ENCODE measurements around the gene GLP1R. TPM values are rescaled to one million over a fixed set of nuclear protein-coding genes. Genes with fewer than 3 reads are reported as not detected.

The GLP1R gene
- total RNA-seq, 1 experiment from 2014 or later: not detected

DNA sequence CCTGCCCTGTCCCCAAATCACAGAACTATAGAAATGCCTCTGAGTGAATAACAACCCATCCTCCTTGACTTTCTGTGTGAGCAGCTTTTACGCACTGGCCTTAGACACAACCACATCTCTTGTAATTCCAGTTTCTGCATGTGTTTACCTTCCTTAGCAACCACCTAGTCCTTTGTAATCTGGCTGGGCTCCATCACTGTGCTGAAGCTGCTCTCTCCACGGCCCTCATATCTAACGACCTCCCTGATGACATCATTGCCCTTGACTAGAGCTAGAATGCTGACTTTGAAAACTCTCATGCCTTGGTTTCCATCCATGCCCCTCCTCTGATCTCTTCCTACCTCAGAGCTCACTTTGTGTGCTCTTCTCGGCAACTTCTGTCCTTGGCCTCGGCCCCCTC lies 30.5 kb upstream of the GLP1R start:
- BruUV-seq (replicated peaks): no TSS peak
- POLR2A ChIA-PET: no interaction called here
- no peaks in the 10 kb centered on the region for H3K79me2 ChIP-seq (ENCODE audit: insufficient read depth, low read length)
- H3K4me2 ChIP-seq (ENCODE audit: low read length): no peak overlapping the region
- H3K9me3 ChIP-seq (ENCODE audit: control insufficient read depth in 1 of 2, insufficient read depth in 1 of 2, low read depth in 1 of 2, low read length in 2 of 2): no peaks in the 10 kb centered on the region
- H3K4me1 ChIP-seq (ENCODE audit: control insufficient read depth in 1 of 2, insufficient read depth in 2 of 2, low read length in 2 of 2): no peaks in the 10 kb centered on the region
- no peaks in the 10 kb centered on the region for H3K36me3 ChIP-seq (ENCODE audit: control insufficient read depth in 1 of 2, insufficient read depth in 2 of 2, low read length in 2 of 2)
- no peak overlapping the region for H3K4me3 ChIP-seq (replicated peaks in 1 of 2; ENCODE audit: low read depth in 1 of 2, low read length in 2 of 2)
- ATAC-seq: no peak
- no peaks in the 10 kb centered on the region for H3K9me2 ChIP-seq (ENCODE audit: insufficient read depth)
- no peak for DNase-seq (ENCODE audit: low read depth, low spot score)
- H2AFZ ChIP-seq (ENCODE audit: low read depth, low read length, poor library complexity, severe bottlenecking): no peak overlapping the region
- intact Hi-C loops (cut with micrococcal nuclease): no loop called here
- TF ChIP-seq CEBPB (IDR thresholded peaks at IDR 0.05; ENCODE audit: low read depth) (no peak), FOSL1 (IDR thresholded peaks at IDR 0.05; ENCODE audit: low read depth) (no peak), SRF (IDR thresholded peaks at IDR 0.05; ENCODE audit: low read depth) (no peak), ELF1 (IDR thresholded peaks at IDR 0.05; ENCODE audit: borderline replicate concordance, low read depth) (no peak), YY1 (IDR thresholded peaks at IDR 0.05; ENCODE audit: extremely low read depth, insufficient replicate concordance, low read depth, low read length) (no peak)
- TF ChIP-seq, protein P1, sequence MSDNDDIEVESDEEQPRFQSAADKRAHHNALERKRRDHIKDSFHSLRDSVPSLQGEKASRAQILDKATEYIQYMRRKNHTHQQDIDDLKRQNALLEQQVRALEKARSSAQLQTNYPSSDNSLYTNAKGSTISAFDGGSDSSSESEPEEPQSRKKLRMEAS (IDR thresholded peaks at IDR 0.05): no peak
- TF ChIP-seq, protein P2, sequence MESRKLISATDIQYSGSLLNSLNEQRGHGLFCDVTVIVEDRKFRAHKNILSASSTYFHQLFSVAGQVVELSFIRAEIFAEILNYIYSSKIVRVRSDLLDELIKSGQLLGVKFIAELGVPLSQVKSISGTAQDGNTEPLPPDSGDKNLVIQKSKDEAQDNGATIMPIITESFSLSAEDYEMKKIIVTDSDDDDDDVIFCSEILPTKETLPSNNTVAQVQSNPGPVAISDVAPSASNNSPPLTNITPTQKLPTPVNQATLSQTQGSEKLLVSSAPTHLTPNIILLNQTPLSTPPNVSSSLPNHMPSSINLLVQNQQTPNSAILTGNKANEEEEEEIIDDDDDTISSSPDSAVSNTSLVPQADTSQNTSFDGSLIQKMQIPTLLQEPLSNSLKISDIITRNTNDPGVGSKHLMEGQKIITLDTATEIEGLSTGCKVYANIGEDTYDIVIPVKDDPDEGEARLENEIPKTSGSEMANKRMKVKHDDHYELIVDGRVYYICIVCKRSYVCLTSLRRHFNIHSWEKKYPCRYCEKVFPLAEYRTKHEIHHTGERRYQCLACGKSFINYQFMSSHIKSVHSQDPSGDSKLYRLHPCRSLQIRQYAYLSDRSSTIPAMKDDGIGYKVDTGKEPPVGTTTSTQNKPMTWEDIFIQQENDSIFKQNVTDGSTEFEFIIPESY (IDR thresholded peaks at IDR 0.05; ENCODE audit: extremely low read depth, insufficient replicate concordance, low read length): no peak
- H3K27me3 ChIP-seq (ENCODE audit: insufficient read depth, low read length): peaks cover 43% of the 10 kb centered on the region
- RAD21 ChIA-PET (ENCODE audit: low non-redundant PET in 1 of 2, low total read pairs in 2 of 2, uncharacterized antibody in 2 of 2, unreplicated experiment in 2 of 2): no interaction called here
- CTCF ChIA-PET: no interaction called here
- H4K20me1 ChIP-seq (ENCODE audit: insufficient read depth): no peaks in the 10 kb centered on the region
- no peak overlapping the region for H3K9ac ChIP-seq (ENCODE audit: low read length)
- no peak overlapping the region for H3K27ac ChIP-seq (ENCODE audit: low read depth, low read length)

DNA sequence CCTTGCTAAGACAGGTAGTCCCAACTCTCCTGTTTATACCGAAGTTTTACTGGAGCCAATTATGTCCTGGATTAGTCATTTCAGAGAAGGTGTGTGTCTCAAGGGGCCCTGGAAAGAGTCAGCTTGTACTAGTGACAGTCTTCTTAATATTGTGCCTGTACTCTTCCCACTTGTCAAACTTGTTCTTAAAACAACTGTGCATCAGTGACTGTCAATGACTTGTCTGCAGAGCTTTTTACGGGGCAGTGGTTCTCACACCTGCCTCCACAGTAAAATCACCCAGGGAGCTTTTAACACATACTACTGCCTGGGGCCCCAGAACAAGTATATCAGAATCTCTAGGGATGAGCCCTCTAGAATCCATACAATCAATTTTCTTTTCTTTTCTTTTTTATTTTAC lies 28.4 kb upstream of the GLP1R start:
- H3K27me3 ChIP-seq (ENCODE audit: insufficient read depth, low read length): peaks cover 52% of the 10 kb centered on the region
- no peaks in the 10 kb centered on the region for H3K36me3 ChIP-seq (ENCODE audit: control insufficient read depth in 1 of 2, insufficient read depth in 2 of 2, low read length in 2 of 2)
- RAD21 ChIA-PET (ENCODE audit: low non-redundant PET in 1 of 2, low total read pairs in 2 of 2, uncharacterized antibody in 2 of 2, unreplicated experiment in 2 of 2): no interaction called here
- no peak overlapping the region for H3K4me2 ChIP-seq (ENCODE audit: low read length)
- intact Hi-C loops (cut with micrococcal nuclease): no loop called here
- H3K4me3 ChIP-seq (replicated peaks in 1 of 2; ENCODE audit: low read depth in 1 of 2, low read length in 2 of 2): no peak overlapping the region
- no peaks in the 10 kb centered on the region for H3K79me2 ChIP-seq (ENCODE audit: insufficient read depth, low read length)
- H3K27ac ChIP-seq (ENCODE audit: low read depth, low read length): no peak overlapping the region
- DNase-seq (ENCODE audit: low read depth, low spot score): no peak
- POLR2A ChIA-PET: no interaction called here
- no peak for ATAC-seq
- CTCF ChIA-PET: no interaction called here
- TF ChIP-seq, protein P1 (IDR thresholded peaks at IDR 0.05): no peak
- TF ChIP-seq ELF1 (IDR thresholded peaks at IDR 0.05; ENCODE audit: borderline replicate concordance, low read depth) (no peak), CBX3 (IDR thresholded peaks at IDR 0.05; ENCODE audit: low read depth) (no peak), POLR2AphosphoS5 (IDR thresholded peaks at IDR 0.05; ENCODE audit: low read depth, low read length) (no peak), FOSL1 (IDR thresholded peaks at IDR 0.05; ENCODE audit: low read depth) (no peak), TCF7L2 (IDR thresholded peaks at IDR 0.05; ENCODE audit: borderline replicate concordance, extremely low read depth, insufficient read depth, insufficient read length) (no peak), RAD21 (IDR thresholded peaks at IDR 0.05; ENCODE audit: low read depth) (no peak), ZFX (IDR thresholded peaks at IDR 0.05) (no peak), POLR2A (IDR thresholded peaks at IDR 0.05; ENCODE audit: borderline replicate concordance, extremely low read depth, insufficient read depth, insufficient read length) (no peak)
- TF ChIP-seq, protein P3, sequence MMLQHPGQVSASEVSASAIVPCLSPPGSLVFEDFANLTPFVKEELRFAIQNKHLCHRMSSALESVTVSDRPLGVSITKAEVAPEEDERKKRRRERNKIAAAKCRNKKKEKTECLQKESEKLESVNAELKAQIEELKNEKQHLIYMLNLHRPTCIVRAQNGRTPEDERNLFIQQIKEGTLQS (IDR thresholded peaks at IDR 0.05): no peak
- TF ChIP-seq, protein P4, sequence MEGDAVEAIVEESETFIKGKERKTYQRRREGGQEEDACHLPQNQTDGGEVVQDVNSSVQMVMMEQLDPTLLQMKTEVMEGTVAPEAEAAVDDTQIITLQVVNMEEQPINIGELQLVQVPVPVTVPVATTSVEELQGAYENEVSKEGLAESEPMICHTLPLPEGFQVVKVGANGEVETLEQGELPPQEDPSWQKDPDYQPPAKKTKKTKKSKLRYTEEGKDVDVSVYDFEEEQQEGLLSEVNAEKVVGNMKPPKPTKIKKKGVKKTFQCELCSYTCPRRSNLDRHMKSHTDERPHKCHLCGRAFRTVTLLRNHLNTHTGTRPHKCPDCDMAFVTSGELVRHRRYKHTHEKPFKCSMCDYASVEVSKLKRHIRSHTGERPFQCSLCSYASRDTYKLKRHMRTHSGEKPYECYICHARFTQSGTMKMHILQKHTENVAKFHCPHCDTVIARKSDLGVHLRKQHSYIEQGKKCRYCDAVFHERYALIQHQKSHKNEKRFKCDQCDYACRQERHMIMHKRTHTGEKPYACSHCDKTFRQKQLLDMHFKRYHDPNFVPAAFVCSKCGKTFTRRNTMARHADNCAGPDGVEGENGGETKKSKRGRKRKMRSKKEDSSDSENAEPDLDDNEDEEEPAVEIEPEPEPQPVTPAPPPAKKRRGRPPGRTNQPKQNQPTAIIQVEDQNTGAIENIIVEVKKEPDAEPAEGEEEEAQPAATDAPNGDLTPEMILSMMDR (IDR thresholded peaks at IDR 0.05 in 2 of 3, conservative IDR thresholded peaks at IDR 0.05 in 1 of 3; ENCODE audit: borderline replicate concordance in 1 of 3, insufficient read depth in 1 of 3, low read depth in 2 of 3, low read length in 2 of 3): no peak
- H3K9me3 ChIP-seq (ENCODE audit: control insufficient read depth in 1 of 2, insufficient read depth in 1 of 2, low read depth in 1 of 2, low read length in 2 of 2): no peaks in the 10 kb centered on the region
- H2AFZ ChIP-seq (ENCODE audit: low read depth, low read length, poor library complexity, severe bottlenecking): no peak overlapping the region
- H3K9me2 ChIP-seq (ENCODE audit: insufficient read depth): no peaks in the 10 kb centered on the region
- no peaks in the 10 kb centered on the region for H3K4me1 ChIP-seq (ENCODE audit: control insufficient read depth in 1 of 2, insufficient read depth in 2 of 2, low read length in 2 of 2)
- H4K20me1 ChIP-seq (ENCODE audit: insufficient read depth): no peaks in the 10 kb centered on the region
- BruUV-seq (replicated peaks): no TSS peak
- no peak overlapping the region for H3K9ac ChIP-seq (ENCODE audit: low read length)
